OCI-LY1 (cell line): Measurements from ENCODE around the gene ATG2A.

Experiments used
- H2AFZ ChIP-seq: fragments of 200-600 bp; sonication (generic), shearing (Covaris generic); 2 replicates; pipeline ENCODE4 v1.6.0; 2014; ENCODE audit warnings: antibody characterized with exemption, mild to moderate bottlenecking, low read length
- H3F3A ChIP-seq: fragments of 200-600 bp; sonication (generic), shearing (Covaris generic); 2 replicates; pipeline ENCODE4 v1.6.0; 2014; ENCODE audit warnings: mild to moderate bottlenecking, antibody characterized with exemption, low read length, moderate library complexity; ENCODE audit not compliant: insufficient read depth
- H3K27ac ChIP-seq: fragments of 200-600 bp; sonication (generic); 2 replicates; pipeline ENCODE4 v1.5.1; 2014; ENCODE audit warnings: low read length, mixed run types, mild to moderate bottlenecking, low read depth; ENCODE audit not compliant: poor library complexity, severe bottlenecking
- H3K27me3 ChIP-seq: fragments of 200-600 bp; sonication (generic); 2 replicates; pipeline ENCODE4 v1.6.0; 2014; ENCODE audit warnings: antibody characterized with exemption, mild to moderate bottlenecking, low read length, moderate library complexity; ENCODE audit not compliant: insufficient read depth
- H3K36me3 ChIP-seq: fragments of 200-600 bp; sonication (generic); 2 replicates; pipeline ENCODE4 v1.6.1; 2014; ENCODE audit warnings: mild to moderate bottlenecking, antibody characterized with exemption, low read length, moderate library complexity, mixed read lengths; ENCODE audit not compliant: insufficient read depth
- H3K4me1 ChIP-seq: fragments of 200-600 bp; sonication (generic); 2 replicates; pipeline ENCODE4 v1.5.1; 2014; ENCODE audit warnings: mild to moderate bottlenecking, low read length, moderate library complexity; ENCODE audit not compliant: insufficient read depth, severe bottlenecking
- H3K4me2 ChIP-seq: fragments of 200-600 bp; sonication (generic), shearing (Covaris generic); 2 replicates; pipeline ENCODE4 v1.6.1; 2014; ENCODE audit warnings: low read length
- H3K4me3 ChIP-seq: fragments of 200-600 bp; sonication (generic); 2 replicates; pipeline ENCODE4 v1.5.1; 2014; ENCODE audit warnings: low read length, low read depth, mild to moderate bottlenecking, mixed read lengths; ENCODE audit not compliant: poor library complexity, severe bottlenecking
- H3K79me2 ChIP-seq: fragments of 200-600 bp; shearing (Covaris generic); 2 replicates; pipeline ENCODE4 v1.6.1; 2016; ENCODE audit warnings: mixed run types, low read length, mixed read lengths; ENCODE audit not compliant: insufficient read depth
- H3K9ac ChIP-seq: fragments of 200-600 bp; sonication (generic), shearing (Covaris generic); 2 replicates; pipeline ENCODE4 v1.6.1; 2014; ENCODE audit warnings: mild to moderate bottlenecking, low read length, mixed read lengths
- H3K9me2 ChIP-seq: fragments of 200-600 bp; sonication (generic), shearing (Covaris generic); 2 replicates; pipeline ENCODE4 v1.6.1; 2014; ENCODE audit warnings: low read depth, mild to moderate bottlenecking, low read length, mixed read lengths
- H3K9me3 ChIP-seq: fragments of 200-600 bp; shearing (Covaris generic); 2 replicates; pipeline ENCODE4 v1.6.1; 2014; ENCODE audit warnings: low read length, mixed read lengths
- H4K20me1 ChIP-seq: fragments of 200-600 bp; sonication (generic), shearing (Covaris generic); 2 replicates; pipeline ENCODE4 v1.6.0; 2016; ENCODE audit warnings: mild to moderate bottlenecking, low read length; ENCODE audit not compliant: insufficient read depth
- EZH2 ChIP-seq: fragments of 200-600 bp; sonication (generic), shearing (Covaris generic); IDR thresholded peaks from 2 replicates; pipeline ENCODE4 v1.8.0; 2017; ENCODE audit warnings: borderline replicate concordance, mixed run types, mild to moderate bottlenecking, antibody characterized with exemption, low read length, moderate library complexity, mixed read lengths
- TF ChIP-seq, protein P1 (sequence below): fragments of 200-600 bp; sonication (generic), shearing (Covaris generic); IDR thresholded peaks from 2 replicates; pipeline ENCODE4 v1.5.1; 2017; ENCODE audit warnings: mild to moderate bottlenecking, antibody characterized with exemption, low read length, moderate library complexity, mixed read lengths

ATG2A gene

DNA sequence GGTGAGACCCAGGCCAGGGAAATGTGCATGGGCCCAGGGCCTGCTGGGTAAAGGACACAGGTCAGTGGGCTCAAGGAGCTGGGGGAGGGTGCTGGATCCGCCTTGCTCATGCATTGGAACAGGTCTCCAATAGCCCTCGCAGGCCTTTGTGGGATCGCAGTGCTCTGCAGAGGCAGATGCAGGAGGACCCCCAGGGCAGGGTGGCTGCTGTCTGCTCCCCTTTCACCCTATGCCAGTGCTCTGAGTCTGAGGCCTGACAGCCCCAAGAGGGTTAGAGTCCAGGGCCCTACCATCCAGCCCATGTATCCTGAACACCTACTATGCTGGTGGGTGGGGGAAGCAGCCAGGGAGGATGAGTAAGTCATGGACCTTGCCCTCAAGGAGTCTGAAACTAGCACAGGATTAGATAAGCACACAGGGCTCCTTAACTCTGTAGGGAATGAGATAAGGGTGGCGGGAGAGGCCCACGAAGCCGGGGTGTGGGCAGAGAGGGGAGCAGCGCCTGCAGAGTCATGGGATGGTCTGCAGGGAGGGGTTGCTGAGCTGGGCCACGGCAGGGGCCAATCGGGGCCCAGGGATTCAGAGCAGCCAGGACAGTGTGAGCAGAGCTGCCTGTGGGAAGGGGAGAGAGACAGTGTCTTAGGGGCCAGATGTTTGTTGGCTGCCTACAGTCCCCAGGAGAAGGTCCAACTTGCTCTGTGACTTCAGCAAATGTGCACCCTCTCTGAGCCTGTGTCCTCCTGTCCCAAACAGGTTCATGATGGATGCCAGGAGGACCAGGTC is 28.1 kb downstream of the ATG2A start:
- no peaks in the 10 kb centered on the region for H3K9me3 ChIP-seq
- H4K20me1 ChIP-seq: no peaks in the 10 kb centered on the region
- H3K9ac ChIP-seq: no peak overlapping the region; the same call in 1 of the 2 replicates
- H3K79me2 ChIP-seq: no peaks in the 10 kb centered on the region
- H3K27me3 ChIP-seq: no peaks in the 10 kb centered on the region
- H2AFZ ChIP-seq: no peak overlapping the region
- H3K27ac ChIP-seq: peak overlapping the region; percentile 80
- H3K4me3 ChIP-seq: no peak overlapping the region
- H3F3A ChIP-seq: no peaks in the 10 kb centered on the region
- H3K36me3 ChIP-seq: no peaks in the 10 kb centered on the region
- H3K9me2 ChIP-seq: no peaks in the 10 kb centered on the region
- TF ChIP-seq, protein P1, sequence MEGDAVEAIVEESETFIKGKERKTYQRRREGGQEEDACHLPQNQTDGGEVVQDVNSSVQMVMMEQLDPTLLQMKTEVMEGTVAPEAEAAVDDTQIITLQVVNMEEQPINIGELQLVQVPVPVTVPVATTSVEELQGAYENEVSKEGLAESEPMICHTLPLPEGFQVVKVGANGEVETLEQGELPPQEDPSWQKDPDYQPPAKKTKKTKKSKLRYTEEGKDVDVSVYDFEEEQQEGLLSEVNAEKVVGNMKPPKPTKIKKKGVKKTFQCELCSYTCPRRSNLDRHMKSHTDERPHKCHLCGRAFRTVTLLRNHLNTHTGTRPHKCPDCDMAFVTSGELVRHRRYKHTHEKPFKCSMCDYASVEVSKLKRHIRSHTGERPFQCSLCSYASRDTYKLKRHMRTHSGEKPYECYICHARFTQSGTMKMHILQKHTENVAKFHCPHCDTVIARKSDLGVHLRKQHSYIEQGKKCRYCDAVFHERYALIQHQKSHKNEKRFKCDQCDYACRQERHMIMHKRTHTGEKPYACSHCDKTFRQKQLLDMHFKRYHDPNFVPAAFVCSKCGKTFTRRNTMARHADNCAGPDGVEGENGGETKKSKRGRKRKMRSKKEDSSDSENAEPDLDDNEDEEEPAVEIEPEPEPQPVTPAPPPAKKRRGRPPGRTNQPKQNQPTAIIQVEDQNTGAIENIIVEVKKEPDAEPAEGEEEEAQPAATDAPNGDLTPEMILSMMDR: no peak
- TF ChIP-seq EZH2: no peak
- peaks cover 53% of the 10 kb centered on the region for H3K4me1 ChIP-seq
- H3K4me2 ChIP-seq: no peak overlapping the region

DNA sequence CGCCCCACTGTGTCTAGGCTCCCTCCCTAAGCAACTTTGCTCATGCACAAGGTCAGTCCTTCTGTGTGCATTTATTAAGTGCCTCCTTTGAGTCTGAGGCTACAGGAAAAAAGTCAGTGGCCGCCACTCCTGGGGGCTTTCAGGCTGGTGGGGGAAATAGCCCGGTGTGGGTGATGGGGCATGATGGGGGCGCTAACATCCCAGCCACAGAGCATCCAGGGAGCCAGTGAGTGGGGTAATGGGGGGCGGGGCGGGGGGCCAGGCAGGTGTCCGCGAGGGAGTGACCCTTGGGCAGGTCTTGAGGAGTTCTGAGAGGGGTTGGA is 28.6 kb downstream of the ATG2A start:
- Histone ChIP-seq H2AFZ (0 out of 2 replicates have a peak overlapping the region, but pooled peaks have one; percentile 36), H3F3A (no peaks in the 10 kb centered on the region), H4K20me1 (no peaks in the 10 kb centered on the region), H3K4me2 (peak overlapping the region; percentile 76), H3K79me2 (no peaks in the 10 kb centered on the region), H3K9me3 (no peaks in the 10 kb centered on the region), H3K36me3 (no peaks in the 10 kb centered on the region), H3K27ac (peak overlapping the region; percentile 80), H3K4me1 (peaks cover 54% of the 10 kb centered on the region), H3K4me3 (peak overlapping the region; percentile 52), H3K9ac (peak overlapping the region; percentile 66), H3K9me2 (no peaks in the 10 kb centered on the region), H3K27me3 (no peaks in the 10 kb centered on the region)
- TF ChIP-seq EZH2: no peak
- TF ChIP-seq, protein P1: no peak

DNA sequence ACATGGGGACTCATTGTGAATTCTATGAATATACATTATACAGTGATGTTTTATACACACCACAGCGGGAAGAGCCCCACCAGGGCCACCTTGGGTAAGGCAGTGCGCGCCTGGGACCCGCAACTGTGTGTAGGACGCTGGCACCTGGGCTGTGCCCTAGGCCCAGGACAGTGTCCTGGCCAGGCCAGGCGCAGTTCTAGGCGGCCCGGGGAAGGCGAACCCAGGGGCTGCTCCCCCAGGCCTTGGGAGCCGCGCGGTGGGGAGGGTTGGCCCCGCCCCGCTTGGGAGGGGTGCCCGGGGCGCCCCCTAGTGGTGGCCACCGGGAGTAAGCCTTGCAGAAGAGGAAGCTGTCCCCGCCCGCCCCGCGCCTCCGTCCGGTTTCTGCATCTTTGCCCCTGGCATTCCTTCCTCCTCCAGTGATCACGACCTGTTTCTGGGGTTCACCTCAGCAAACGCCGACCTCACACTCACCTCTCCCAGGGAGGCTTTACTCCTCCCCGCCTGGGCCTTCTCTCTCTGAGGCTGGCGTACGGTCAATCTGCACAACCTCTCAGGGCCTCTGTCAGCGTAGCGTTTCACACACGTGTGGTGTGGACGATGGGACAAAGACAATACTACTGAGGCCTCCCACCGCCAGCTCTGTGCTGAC is 29.1 kb downstream of the ATG2A start:
- H3K9me3 ChIP-seq: no peaks in the 10 kb centered on the region
- H3F3A ChIP-seq: no peaks in the 10 kb centered on the region
- peak overlapping the region; percentile 52 for H3K4me3 ChIP-seq
- H3K4me1 ChIP-seq: peaks cover 55% of the 10 kb centered on the region
- H3K27ac ChIP-seq: peak overlapping the region; percentile 80
- H4K20me1 ChIP-seq: no peaks in the 10 kb centered on the region
- H3K4me2 ChIP-seq: peak overlapping the region; percentile 76
- H3K79me2 ChIP-seq: no peaks in the 10 kb centered on the region
- no peaks in the 10 kb centered on the region for H3K27me3 ChIP-seq
- no peaks in the 10 kb centered on the region for H3K9me2 ChIP-seq
- H3K9ac ChIP-seq: peak overlapping the region; percentile 66
- no peak for TF ChIP-seq EZH2
- TF ChIP-seq, protein P1: peak; percentile 88
- peak overlapping the region; percentile 42; the same call in 1 of the 2 replicates for H2AFZ ChIP-seq
- no peaks in the 10 kb centered on the region for H3K36me3 ChIP-seq
